Activated CD4-positive, alpha-beta T cell treated with anti-CD3 and anti-CD28 coated beads, Interleukin-2, amount 50 U/mL, for 16 hours (primary cell): ENCODE results near the gene OSBPL5.

Source experiments
- DNase-seq: peaks from one replicate; pipeline ENCODE4 v3.0.0-alpha.2; 2020

OSBPL5 gene

GRCh38 chr11:3197044-3197695, 32.1 kb upstream of the OSBPL5 start:
- no peak for DNase-seq

GRCh38 chr11:3196161-3197043, 31.3 kb upstream of the OSBPL5 start:
- DNase-seq: no peak

GRCh38 chr11:3195251-3196160, 30.4 kb upstream of the OSBPL5 start:
- DNase-seq: no peak

- DNase-seq: no peak
These were observed 29.1 kb upstream of the OSBPL5 start for GRCh38 chr11:3194016-3194816.

GRCh38 chr11:3193373-3194015, 28.4 kb upstream of the OSBPL5 start:
- no peak for DNase-seq

- no peak for DNase-seq
These were observed 27.6 kb upstream of the OSBPL5 start for GRCh38 chr11:3192511-3193372.

- no peak for DNase-seq
These were observed 26.6 kb upstream of the OSBPL5 start for GRCh38 chr11:3191586-3192324.

- DNase-seq: no peak
These were observed 25.5 kb upstream of the OSBPL5 start for GRCh38 chr11:3190600-3190999.

GRCh38 chr11:3189886-3190583, 24.9 kb upstream of the OSBPL5 start:
- no peak for DNase-seq

GRCh38 chr11:3189196-3189843, 24.2 kb upstream of the OSBPL5 start:
- no peak for DNase-seq

GRCh38 chr11:3188496-3189195, 23.5 kb upstream of the OSBPL5 start:
- no peak for DNase-seq

GRCh38 chr11:3186166-3186953, 21.2 kb upstream of the OSBPL5 start:
- no peak for DNase-seq

- no peak for DNase-seq
These were observed 19.7 kb upstream of the OSBPL5 start for GRCh38 chr11:3184732-3185347.

GRCh38 chr11:3183523-3183922, 18.4 kb upstream of the OSBPL5 start:
- DNase-seq: no peak

- no peak for DNase-seq
These were observed 17.3 kb upstream of the OSBPL5 start for GRCh38 chr11:3182462-3182852.

- DNase-seq: no peak
These were observed 16.8 kb upstream of the OSBPL5 start for GRCh38 chr11:3181725-3182461.
